Ishikawa (cell line): Measurements from ENCODE around the gene GAK.

Experiments used
- CEBPB ChIP-seq: IDR thresholded peaks from 2 replicates; pipeline ENCODE4 v1.6.1; 2012
- CREB1 ChIP-seq: IDR thresholded peaks from 2 replicates; pipeline ENCODE4 v1.6.1; 2012; ENCODE audit warnings: low read depth
- EGR1 ChIP-seq: IDR thresholded peaks from 2 replicates; pipeline ENCODE4 v1.6.1; 2012
- EP300 ChIP-seq: IDR thresholded peaks from 2 replicates; pipeline ENCODE4 v1.6.1; 2012; ENCODE audit warnings: borderline replicate concordance
- FOXM1 ChIP-seq: IDR thresholded peaks from 2 replicates; pipeline ENCODE4 v1.6.1; 2012; ENCODE audit warnings: low read depth, borderline replicate concordance
- MAX ChIP-seq: IDR thresholded peaks from 2 replicates; pipeline ENCODE4 v1.6.1; 2012
- NFIC ChIP-seq: IDR thresholded peaks from 2 replicates; pipeline ENCODE4 v1.6.1; 2012
- RAD21 ChIP-seq: IDR thresholded peaks from 2 replicates; pipeline ENCODE4 v1.6.1; 2012; ENCODE audit warnings: low read depth
- REST ChIP-seq: IDR thresholded peaks from 2 replicates; pipeline ENCODE4 v1.6.1; 2012; ENCODE audit warnings: low read depth, mild to moderate bottlenecking
- TAF1 ChIP-seq: IDR thresholded peaks from 2 replicates; pipeline ENCODE4 v1.6.1; 2012; ENCODE audit warnings: low read depth, mild to moderate bottlenecking
- TCF12 ChIP-seq: IDR thresholded peaks from 2 replicates; pipeline ENCODE4 v1.6.1; 2012; ENCODE audit warnings: low read depth
- TEAD4 ChIP-seq: IDR thresholded peaks from 2 replicates; pipeline ENCODE4 v1.6.1; 2012
- USF1 ChIP-seq: IDR thresholded peaks from 2 replicates; pipeline ENCODE4 v1.6.1; 2012
- YY1 ChIP-seq: IDR thresholded peaks from 2 replicates; pipeline ENCODE4 v1.6.1; 2012; ENCODE audit warnings: low read depth
- ZBTB7A ChIP-seq: IDR thresholded peaks from 2 replicates; pipeline ENCODE4 v1.6.1; 2012; ENCODE audit warnings: low read depth

GAK gene

GRCh38 chr4:900073-900472, 32.0 kb downstream of the GAK start:
- no peak for TF ChIP-seq YY1
- no peak for TF ChIP-seq EP300
- TF ChIP-seq RAD21: no peak
- TF ChIP-seq TCF12: no peak
- TF ChIP-seq TAF1: no peak
- TF ChIP-seq REST: no peak
- TF ChIP-seq MAX: no peak
- TF ChIP-seq TEAD4: no peak
- TF ChIP-seq NFIC: no peak

GRCh38 chr4:899556-899906, 32.6 kb downstream of the GAK start:
- TF ChIP-seq CREB1 (no peak), RAD21 (no peak), TEAD4 (no peak), MAX (no peak), CEBPB (no peak), EP300 (no peak), TCF12 (no peak), NFIC (no peak), TAF1 (no peak), YY1 (no peak), USF1 (no peak), ZBTB7A (no peak), REST (no peak), FOXM1 (no peak)

GRCh38 chr4:898869-899555, 33.1 kb downstream of the GAK start:
- TF ChIP-seq REST: no peak
- TF ChIP-seq RAD21: no peak
- TF ChIP-seq CEBPB: no peak
- TF ChIP-seq NFIC: no peak

GRCh38 chr4:898123-898522, 34.0 kb downstream of the GAK start:
- TF ChIP-seq TCF12 (no peak), TAF1 (no peak), FOXM1 (no peak), USF1 (no peak), EGR1 (no peak), REST (no peak), MAX (no peak), ZBTB7A (no peak)
